ENCODE measurements around the gene HSPA9. TPM values are rescaled to one million over a fixed set of nuclear protein-coding genes. Genes with fewer than 3 reads are reported as not detected.
A peak's percentile ranks its signal among the peaks of the same experiment; 100 is the strongest.

HSPA9 gene
- total and polyA plus RNA-seq, 9 of the 15 experiments (the other 6 are each of a cell fraction or from before 2014, with no cell fraction given): 195 to 583 (median 514) TPM

GRCh38 chr5:138565100-138565821, 9.9 kb downstream of the HSPA9 start (continued):
- TF ChIP-seq AFF1 (IDR thresholded peaks at IDR 0.05; ENCODE audit: low read depth in 1 of 2, partially characterized antibody in 2 of 2) (no peak), ZNF197 (CRISPR knock-in tag; IDR thresholded peaks at IDR 0.05; ENCODE audit: low read depth) (no peak), FOXK2 (conservative IDR thresholded peaks at IDR 0.05 in 1 of 2, IDR thresholded peaks at IDR 0.05 in 1 of 2; ENCODE audit: low read depth in 2 of 2) (no peak), MBD2 (IDR thresholded peaks at IDR 0.05; ENCODE audit: borderline replicate concordance, low read depth) (no peak), ATF3 (IDR thresholded peaks at IDR 0.05) (no peak), ATF3 (CRISPR knock-in tag; conservative IDR thresholded peaks at IDR 0.05) (no peak), HNRNPL (IDR thresholded peaks at IDR 0.05; ENCODE audit: low read depth, low read length) (no peak), NFIX (CRISPR knock-in tag; IDR thresholded peaks at IDR 0.05; ENCODE audit: low read depth) (no peak), POLR2A (conservative IDR thresholded peaks at IDR 0.05) (peak; percentile 31), TRIM25 (IDR thresholded peaks at IDR 0.05; ENCODE audit: borderline replicate concordance) (no peak)
- TF ChIP-seq, protein P1, sequence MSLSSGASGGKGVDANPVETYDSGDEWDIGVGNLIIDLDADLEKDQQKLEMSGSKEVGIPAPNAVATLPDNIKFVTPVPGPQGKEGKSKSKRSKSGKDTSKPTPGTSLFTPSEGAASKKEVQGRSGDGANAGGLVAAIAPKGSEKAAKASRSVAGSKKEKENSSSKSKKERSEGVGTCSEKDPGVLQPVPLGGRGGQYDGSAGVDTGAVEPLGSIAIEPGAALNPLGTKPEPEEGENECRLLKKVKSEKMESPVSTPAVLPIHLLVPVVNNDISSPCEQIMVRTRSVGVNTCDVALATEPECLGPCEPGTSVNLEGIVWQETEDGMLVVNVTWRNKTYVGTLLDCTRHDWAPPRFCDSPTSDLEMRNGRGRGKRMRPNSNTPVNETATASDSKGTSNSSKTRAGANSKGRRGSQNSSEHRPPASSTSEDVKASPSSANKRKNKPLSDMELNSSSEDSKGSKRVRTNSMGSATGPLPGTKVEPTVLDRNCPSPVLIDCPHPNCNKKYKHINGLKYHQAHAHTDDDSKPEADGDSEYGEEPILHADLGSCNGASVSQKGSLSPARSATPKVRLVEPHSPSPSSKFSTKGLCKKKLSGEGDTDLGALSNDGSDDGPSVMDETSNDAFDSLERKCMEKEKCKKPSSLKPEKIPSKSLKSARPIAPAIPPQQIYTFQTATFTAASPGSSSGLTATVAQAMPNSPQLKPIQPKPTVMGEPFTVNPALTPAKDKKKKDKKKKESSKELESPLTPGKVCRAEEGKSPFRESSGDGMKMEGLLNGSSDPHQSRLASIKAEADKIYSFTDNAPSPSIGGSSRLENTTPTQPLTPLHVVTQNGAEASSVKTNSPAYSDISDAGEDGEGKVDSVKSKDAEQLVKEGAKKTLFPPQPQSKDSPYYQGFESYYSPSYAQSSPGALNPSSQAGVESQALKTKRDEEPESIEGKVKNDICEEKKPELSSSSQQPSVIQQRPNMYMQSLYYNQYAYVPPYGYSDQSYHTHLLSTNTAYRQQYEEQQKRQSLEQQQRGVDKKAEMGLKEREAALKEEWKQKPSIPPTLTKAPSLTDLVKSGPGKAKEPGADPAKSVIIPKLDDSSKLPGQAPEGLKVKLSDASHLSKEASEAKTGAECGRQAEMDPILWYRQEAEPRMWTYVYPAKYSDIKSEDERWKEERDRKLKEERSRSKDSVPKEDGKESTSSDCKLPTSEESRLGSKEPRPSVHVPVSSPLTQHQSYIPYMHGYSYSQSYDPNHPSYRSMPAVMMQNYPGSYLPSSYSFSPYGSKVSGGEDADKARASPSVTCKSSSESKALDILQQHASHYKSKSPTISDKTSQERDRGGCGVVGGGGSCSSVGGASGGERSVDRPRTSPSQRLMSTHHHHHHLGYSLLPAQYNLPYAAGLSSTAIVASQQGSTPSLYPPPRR (CRISPR knock-in tag; IDR thresholded peaks at IDR 0.05; ENCODE audit: borderline replicate concordance): no peak
- TF ChIP-seq, protein P2, sequence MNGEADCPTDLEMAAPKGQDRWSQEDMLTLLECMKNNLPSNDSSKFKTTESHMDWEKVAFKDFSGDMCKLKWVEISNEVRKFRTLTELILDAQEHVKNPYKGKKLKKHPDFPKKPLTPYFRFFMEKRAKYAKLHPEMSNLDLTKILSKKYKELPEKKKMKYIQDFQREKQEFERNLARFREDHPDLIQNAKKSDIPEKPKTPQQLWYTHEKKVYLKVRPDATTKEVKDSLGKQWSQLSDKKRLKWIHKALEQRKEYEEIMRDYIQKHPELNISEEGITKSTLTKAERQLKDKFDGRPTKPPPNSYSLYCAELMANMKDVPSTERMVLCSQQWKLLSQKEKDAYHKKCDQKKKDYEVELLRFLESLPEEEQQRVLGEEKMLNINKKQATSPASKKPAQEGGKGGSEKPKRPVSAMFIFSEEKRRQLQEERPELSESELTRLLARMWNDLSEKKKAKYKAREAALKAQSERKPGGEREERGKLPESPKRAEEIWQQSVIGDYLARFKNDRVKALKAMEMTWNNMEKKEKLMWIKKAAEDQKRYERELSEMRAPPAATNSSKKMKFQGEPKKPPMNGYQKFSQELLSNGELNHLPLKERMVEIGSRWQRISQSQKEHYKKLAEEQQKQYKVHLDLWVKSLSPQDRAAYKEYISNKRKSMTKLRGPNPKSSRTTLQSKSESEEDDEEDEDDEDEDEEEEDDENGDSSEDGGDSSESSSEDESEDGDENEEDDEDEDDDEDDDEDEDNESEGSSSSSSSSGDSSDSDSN (IDR thresholded peaks at IDR 0.05; ENCODE audit: borderline replicate concordance in 1 of 2, low read depth in 2 of 2, low read length in 2 of 2): no peak

Data from K562 (cell line).